Caki2 (cell line): ENCODE measurements around the gene SCYL1. TPM values are rescaled to one million over a fixed set of nuclear protein-coding genes. Genes with fewer than 3 reads are reported as not detected.
"Not testable (repeated sequence)": the region's sequence is repeated elsewhere in the genome, so short reads cannot be mapped to it uniquely, and the experiment has no call there.

ENCODE experiments used
- DNase-seq: peaks from one replicate; pipeline ENCODE4 v3.0.0-alpha.2; 2015; ENCODE audit warnings: low read depth
- in situ Hi-C: cut with HindIII; loops from 2 replicates; pipeline ENCODE4 v1.10.0; 2016; ENCODE audit warnings: low sequenced_read_pairs, low pct_unique_long_range_greater_than_20kb, mixed read lengths
- total RNA-seq: library from RNA; depleted of rRNA; stranded (reverse); fragments of >200 nt; shearing (Covaris generic); gene quantifications from 2 replicates; pipeline ENCODE4 v1.2.3, GENCODE V29; 2014; ENCODE audit warnings: low replicate concordance

Gene SCYL1
- total RNA-seq, 1 experiment from 2014 or later, result 58.0 TPM

DNA sequence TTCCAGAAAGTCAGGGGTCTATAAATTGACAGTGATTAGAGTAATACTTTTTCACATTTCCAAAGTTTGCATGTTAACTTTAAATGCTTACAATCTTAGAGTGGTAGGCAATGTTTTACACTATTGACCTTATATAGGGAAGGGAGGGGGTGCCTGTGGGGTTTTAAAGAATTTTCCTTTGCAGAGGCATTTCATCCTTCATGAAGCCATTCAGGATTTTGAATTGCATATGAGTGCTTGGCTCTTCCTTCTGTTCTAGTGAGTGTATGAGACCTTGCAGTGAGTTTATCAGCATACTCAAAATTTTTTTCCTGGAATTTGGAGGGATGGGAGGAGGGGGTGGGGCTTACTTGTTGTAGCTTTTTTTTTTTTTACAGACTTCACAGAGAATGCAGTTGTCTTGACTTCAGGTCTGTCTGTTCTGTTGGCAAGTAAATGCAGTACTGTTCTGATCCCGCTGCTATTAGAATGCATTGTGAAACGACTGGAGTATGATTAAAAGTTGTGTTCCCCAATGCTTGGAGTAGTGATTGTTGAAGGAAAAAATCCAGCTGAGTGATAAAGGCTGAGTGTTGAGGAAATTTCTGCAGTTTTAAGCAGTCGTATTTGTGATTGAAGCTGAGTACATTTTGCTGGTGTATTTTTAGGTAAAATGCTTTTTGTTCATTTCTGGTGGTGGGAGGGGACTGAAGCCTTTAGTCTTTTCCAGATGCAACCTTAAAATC lies 20.8 kb upstream of the SCYL1 start:
- peak; percentile 73 for DNase-seq
- in situ Hi-C loops, result no loop called here

DNA sequence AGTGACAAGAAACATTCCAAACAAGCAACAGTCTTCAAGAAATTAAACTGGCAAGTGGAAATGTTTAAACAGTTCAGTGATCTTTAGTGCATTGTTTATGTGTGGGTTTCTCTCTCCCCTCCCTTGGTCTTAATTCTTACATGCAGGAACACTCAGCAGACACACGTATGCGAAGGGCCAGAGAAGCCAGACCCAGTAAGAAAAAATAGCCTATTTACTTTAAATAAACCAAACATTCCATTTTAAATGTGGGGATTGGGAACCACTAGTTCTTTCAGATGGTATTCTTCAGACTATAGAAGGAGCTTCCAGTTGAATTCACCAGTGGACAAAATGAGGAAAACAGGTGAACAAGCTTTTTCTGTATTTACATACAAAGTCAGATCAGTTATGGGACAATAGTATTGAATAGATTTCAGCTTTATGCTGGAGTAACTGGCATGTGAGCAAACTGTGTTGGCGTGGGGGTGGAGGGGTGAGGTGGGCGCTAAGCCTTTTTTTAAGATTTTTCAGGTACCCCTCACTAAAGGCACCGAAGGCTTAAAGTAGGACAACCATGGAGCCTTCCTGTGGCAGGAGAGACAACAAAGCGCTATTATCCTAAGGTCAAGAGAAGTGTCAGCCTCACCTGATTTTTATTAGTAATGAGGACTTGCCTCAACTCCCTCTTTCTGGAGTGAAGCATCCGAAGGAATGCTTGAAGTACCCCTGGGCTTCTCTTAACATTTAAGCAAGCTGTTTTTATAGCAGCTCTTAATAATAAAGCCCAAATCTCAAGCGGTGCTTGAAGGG lies 20.0 kb upstream of the SCYL1 start:
- in situ Hi-C loops, result no loop called here
- peak; percentile 43 for DNase-seq

DNA sequence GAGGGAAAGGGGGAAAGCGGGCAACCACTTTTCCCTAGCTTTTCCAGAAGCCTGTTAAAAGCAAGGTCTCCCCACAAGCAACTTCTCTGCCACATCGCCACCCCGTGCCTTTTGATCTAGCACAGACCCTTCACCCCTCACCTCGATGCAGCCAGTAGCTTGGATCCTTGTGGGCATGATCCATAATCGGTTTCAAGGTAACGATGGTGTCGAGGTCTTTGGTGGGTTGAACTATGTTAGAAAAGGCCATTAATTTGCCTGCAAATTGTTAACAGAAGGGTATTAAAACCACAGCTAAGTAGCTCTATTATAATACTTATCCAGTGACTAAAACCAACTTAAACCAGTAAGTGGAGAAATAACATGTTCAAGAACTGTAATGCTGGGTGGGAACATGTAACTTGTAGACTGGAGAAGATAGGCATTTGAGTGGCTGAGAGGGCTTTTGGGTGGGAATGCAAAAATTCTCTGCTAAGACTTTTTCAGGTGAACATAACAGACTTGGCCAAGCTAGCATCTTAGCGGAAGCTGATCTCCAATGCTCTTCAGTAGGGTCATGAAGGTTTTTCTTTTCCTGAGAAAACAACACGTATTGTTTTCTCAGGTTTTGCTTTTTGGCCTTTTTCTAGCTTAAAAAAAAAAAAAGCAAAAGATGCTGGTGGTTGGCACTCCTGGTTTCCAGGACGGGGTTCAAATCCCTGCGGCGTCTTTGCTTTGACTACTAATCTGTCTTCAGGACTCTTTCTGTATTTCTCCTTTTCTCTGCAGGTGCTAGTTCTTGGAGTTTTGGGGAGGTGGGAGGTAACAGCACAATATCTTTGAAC lies 19.2 kb upstream of the SCYL1 start:
- peak; percentile 39 for DNase-seq
- in situ Hi-C loops, result no loop called here

DNA sequence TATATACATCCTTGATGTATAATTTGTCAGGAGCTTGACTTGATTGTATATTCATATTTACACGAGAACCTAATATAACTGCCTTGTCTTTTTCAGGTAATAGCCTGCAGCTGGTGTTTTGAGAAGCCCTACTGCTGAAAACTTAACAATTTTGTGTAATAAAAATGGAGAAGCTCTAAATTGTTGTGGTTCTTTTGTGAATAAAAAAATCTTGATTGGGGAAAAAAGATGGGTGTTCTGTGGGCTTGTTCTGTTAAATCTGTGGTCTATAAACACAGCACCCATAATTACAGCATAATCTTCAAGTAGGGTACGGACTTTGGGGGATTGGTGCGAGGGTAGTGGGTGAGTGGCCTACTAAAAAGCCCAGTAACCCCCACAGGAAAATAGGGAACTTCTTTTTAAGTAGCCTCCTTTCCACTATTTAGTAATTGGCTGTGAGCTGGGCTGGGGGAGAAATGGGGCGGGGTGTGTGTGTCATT lies 18.6 kb upstream of the SCYL1 start:
- in situ Hi-C loops, result no loop called here
- DNase-seq, result no peak

DNA sequence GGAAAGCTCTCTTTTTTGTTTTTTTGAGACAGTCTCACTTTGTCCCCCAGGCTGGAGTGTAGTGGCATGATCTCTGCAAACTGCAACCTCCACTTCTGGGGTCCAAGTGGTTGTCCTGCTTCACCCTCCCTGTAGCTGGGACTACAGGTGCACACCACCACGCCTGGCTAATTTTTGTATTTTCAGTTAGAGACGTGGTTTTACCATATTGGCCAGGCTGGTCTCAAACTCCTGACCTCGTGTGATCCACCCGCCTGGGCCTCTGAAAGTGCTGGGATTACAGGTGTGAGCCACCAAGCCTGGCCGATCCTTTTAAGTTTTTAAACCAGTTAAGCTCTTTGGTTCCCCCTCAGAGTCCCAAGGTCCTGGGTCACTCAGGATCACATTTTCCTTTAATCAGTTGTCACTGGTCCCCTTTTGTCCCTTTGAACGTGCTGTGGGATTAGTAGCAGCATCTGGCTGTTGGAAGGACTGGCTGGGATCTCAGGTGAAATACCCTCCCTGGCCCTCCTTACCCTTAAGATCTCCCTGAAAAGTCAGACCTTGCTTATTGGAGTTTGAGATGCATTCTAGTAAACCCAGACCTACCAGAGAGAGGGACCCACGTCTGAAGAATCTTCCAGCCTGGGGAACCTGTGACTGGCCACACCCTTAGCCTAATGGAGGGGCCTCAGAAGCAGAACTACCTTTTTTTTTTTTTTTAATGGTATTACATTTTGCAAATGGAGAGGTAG lies 17.9 kb upstream of the SCYL1 start:
- no peak for DNase-seq
- in situ Hi-C loops, result no loop called here

DNA sequence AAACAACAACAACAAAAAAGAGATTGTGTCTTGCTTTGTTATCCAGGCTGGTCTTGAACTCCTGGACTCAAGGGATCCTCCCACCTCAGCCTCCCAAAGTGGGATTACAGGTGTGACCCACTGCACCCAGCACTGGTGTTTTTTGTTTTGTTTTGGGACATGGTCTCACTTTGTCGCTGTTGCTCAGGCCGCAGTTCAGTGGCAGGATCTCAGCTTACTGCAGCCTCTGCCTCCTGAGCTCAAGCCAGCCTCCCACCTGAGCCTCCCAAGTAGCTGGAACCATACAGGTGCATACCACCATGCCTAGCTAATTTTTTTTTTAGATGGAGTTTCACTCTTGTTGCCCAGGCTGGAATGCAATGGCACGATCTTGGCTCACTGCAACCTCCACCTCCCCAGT lies 12.6 kb upstream of the SCYL1 start:
- in situ Hi-C loops, DNase-seq: not testable (repeated sequence)

DNA sequence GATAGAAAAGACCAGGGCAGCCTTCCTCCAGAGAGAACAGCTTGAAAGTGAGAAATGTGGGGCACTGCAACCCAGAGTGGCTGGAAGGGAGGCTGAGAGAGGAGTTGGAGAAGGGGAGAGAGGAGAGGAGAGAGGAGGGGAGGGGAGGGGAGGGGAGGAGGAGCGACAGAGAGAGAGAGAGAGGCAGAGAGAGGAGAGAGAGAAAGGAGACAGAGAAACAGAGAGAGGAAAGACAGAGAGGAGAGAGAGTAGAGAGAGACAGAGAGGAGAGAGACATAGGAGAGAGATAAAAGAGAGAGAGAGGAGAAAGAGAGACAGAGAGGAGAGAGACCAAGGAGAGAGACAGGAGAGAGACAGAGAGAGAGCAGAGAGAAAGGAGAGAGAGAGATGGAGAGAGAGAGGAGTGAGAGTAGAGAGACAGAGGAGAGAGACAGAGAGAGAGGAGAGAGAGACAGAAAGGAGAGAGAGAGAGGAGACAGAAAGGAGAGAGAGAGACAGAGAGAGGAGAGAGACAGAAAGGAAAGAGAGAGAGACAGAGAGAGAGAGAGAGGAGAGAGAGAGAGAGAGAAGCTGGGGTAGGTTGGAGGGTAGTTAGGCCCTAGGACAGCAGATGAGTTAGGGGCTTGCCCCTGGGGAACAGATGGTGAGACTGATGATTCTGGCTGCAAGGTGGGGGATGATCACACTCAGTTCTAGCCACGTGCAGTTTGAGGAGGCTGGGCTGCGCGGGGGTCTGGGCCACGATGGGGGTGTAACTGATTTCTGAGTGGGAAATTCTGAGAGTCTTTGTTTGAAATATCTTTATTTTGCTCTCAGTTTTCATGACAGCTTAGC lies 8.5 kb upstream of the SCYL1 start:
- in situ Hi-C loops, result no loop called here
- DNase-seq, result no peak

DNA sequence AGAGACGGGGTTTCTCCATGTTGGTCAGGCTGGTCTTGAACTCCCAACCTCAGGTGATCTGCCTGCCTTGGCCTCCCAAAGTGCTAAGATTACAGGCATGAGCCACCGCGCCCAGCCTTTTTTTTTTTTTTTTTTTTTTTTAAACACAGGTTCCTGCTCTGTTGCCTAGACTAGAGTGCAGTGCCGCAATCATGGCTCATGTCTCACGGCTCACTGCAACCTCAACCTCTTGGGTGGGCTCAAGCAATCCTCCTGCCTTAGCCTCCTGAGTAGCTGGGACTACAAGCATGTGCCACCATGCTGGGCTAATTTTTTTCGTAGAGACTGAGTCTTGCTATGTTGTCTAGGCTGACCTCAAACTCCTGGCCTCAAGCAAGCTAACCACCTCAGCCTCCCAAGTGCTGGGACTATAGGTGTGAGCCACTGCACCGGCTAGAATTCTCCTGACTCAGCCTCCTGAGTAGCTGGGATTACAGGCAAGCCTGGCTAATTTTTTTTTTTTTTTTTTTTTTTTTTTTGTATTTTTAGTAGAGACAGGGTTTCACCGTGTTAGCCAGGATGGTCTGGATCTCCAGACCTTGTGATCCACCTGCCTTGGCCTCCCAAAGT lies 5.8 kb upstream of the SCYL1 start:
- in situ Hi-C loops, DNase-seq: not testable (repeated sequence)

DNA sequence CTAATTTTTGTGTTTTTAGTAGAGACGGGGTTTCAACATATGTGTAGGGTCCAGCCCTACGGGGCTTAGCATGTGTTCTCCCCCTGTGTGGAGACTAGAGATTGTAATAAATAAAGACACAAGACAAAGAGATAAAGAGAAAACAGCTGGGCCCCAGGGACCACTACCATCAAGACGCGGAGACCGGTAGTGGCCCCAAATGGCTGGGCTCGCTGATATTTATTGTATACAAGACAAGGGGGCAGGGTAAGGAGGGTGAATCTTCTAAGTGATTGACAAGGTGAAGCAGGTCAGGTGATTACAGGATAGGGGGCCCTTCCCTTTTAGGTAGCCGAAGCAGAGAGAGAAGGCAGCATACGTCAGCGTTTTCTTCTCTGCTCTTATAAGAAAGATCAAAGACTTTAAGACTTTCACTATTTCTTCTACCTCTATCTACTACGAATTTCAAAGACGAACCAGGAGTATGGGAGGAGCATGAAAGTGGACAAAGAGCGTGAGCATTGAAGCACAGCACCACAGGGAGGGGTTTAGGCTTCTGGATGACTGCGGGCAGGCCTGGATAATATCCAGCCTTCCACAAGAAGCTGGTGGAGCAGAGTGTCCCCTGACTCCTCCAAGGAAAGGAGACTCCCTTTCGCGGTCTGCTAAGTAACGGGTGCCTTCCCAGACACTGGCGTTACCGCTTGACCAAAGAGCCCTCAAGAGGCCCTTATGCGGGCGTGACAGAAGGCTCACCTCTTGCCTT lies 2.9 kb upstream of the SCYL1 start:
- DNase-seq, result peak; percentile 82
- in situ Hi-C loops, result not testable (repeated sequence)

DNA sequence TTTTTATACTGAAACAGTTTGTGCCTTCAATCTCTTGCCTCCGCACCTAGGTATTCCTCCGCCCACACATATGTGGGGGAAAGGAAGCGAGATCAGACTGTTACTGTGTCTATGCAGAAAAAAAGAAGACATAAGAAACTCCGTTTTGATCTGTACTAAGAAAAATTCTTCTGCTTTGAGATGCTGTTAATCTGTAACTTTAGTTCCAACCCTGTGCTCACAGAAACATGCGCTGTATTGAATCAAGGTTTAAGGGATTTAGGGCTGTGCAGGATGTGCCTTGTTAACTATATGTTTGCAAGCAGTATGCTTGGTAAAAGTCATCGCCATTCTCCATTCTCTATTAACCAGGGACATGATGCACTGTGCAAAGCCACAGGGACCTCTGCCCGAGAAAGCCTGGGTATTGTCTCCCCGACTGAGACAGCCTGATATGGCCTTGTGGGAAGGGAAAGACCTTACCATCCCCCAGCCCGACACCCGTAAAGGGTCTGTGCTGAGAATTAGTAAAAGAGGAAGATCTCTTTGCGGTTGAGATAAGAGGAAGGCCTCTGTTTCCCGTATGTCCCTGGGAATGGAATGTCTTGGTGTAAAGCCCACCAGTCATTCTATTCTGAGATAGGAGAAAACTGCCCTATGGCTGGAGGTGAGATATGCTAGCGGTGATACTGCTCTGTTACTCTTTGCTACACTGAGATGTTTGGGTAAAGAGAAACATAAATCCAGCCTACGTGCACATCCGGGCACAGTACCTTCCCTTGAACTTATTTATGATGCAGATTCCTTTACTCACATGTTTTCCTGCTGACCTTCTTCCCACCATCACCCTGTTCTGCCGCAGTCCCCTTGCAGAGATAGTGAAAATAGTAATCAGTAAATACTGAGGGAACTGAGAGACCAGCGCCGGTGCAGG lies 1.9 kb upstream of the SCYL1 start:
- DNase-seq, result peak; percentile 42
- in situ Hi-C loops, result not testable (repeated sequence)

DNA sequence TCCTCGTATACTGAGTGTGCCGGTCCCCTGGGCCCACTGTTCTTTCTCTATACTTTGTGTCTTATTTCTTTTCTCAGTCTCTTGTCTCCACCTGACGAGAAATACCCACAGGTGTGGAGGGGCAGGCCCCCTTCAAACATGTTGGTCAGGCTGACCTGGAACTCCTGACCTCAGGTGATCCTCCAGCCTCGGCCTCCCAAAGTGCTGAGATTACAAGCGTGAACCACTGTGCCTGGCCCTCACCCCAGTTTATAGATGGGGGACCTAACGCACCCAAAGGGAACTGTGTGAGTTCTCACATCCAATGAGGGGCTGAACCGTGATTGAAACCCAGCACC lies 1.3 kb upstream of the SCYL1 start:
- DNase-seq, in situ Hi-C loops: not testable (repeated sequence)

DNA sequence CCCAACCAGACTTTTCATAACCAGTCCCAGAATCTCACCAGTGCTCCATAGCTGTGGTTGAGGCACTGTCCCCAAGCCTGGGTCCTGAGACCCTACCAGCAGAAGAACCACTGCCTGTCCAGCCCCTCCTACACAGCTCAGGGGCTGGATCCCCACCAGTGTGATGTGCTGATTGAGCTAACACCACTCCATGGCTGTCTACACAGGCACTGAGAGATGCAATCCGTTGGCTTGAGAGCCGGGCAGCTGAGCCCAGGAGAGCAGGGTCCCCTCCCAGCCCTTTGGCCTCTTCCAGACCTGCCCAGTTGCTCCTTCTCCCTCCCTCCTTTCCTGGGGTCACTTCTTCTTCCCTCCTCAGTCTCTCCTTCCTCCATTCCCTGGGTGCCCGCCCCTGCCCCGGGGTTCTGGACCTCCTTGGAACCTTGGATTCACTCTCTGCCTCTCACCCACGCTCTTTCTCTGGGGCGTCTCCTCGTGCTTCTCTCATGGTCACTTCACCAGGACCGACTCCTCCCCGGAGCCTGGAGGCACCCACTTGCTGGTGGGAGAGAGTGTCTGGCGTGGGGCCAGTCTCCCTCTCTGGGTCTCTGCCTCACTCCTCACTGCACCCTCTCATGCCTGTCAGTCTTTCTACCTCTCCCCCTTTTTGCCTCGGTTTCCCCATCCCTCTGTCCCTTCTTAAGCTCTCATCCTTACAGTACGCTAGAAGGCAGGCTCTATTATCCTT lies 706 bp upstream of the SCYL1 start:
- in situ Hi-C loops, result no loop called here
- peak; percentile 42 for DNase-seq

DNA sequence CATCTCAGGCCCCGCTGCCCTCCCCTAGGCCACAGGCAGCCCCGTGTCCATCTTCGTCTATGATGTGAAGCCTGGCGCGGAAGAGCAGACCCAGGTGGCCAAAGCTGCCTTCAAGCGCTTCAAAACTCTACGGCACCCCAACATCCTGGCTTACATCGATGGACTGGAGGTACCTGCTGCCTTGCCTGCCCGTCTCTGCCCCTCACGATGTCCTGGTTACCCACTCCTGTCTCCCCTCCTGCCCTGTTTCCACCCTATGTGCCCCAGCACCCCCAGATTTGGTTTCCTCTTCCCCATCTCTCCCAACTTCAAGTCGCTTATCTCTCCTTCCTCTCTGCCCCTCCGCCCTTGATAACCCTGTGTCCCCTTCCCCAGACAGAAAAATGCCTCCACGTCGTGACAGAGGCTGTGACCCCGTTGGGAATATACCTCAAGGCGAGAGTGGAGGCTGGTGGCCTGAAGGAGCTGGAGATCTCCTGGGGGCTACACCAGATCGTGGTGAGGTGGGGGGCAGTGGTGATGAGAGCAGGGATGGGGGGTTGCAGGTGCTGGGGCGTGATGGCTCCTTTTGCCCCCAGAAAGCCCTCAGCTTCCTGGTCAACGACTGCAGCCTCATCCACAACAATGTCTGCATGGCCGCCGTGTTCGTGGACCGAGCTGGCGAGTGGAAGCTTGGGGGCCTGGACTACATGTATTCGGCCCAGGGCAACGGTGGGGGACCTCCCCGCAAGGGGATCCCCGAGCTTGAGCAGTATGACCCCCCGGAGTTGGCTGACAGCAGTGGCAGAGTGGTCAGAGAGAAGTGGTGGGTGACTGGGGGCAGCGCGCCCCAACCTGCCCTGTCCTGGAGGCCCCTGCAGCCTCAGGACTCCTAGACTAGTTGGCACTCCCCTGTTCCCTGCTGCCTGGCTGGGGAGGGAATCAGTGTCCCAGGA lies 930 bp downstream of the SCYL1 start:
- DNase-seq, result no peak
- in situ Hi-C loops, result no loop called here

DNA sequence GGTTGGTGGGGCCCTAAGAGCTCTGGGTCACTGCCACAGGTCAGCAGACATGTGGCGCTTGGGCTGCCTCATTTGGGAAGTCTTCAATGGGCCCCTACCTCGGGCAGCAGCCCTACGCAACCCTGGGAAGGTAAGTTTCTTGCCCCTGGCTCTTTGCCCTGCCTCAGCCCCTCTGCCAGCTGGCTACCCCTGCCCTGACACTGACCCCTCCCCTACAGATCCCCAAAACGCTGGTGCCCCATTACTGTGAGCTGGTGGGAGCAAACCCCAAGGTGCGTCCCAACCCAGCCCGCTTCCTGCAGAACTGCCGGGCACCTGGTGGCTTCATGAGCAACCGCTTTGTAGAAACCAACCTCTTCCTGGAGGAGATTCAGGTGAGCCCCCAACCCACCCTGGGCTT lies 1.9 kb downstream of the SCYL1 start:
- in situ Hi-C loops, result no loop called here
- no peak for DNase-seq
